HCT116 (cell line): ENCODE data around the gene STOX2. TPM values are rescaled to one million over a fixed set of nuclear protein-coding genes. Genes with fewer than 3 reads are reported as not detected.

ENCODE experiments used
- ATAC-seq: fragments of 200-7000 bp; cut with Tn5 transposase; 2 replicates; pipeline ENCODE4 v1.9.1; 2020; ENCODE audit warnings: mild to moderate bottlenecking, moderate library complexity
- BruUV-seq: library from RNA; stranded (reverse); fragments of 400-500 nt; replicated peaks from 2 replicates; lab custom pipeline; 2021; lab: Mats Ljungman, UMichigan
- CTCF ChIA-PET: fragments of 300-600 bp; sonication (Branson Sonifier 250); formaldehyde crosslinking; loops from one replicate; lab custom pipeline; 2021; ENCODE audit warnings: antibody characterized with exemption; lab: Charles Lee
- POLR2A ChIA-PET: fragments of 300-600, 350-600 bp; sonication (Branson Sonifier 250); formaldehyde crosslinking; loops from one replicate; lab custom pipeline; 2021; ENCODE audit warnings: antibody characterized with exemption; lab: Charles Lee
- RAD21 ChIA-PET, 2 experiments: fragments of 300-600 bp; sonication (Branson Sonifier 250); formaldehyde crosslinking; loops; one replicate each; lab custom pipeline; 2023; ENCODE audit warnings: low total read pairs in 2 of 2; ENCODE audit not compliant: uncharacterized antibody in 2 of 2, unreplicated experiment in 2 of 2, low non-redundant PET in 1 of 2; lab: Charles Lee
- DNase-seq: peaks from one replicate; pipeline ENCODE4 v3.0.0-alpha.2; 2010; ENCODE audit warnings: low read depth, low spot score
- H2AFZ ChIP-seq: fragments of 200-600 bp; shearing (Covaris generic), sonication (generic); 2 replicates; pipeline ENCODE4 v1.6.1; 2017; ENCODE audit warnings: low read depth, mixed run types, mixed read lengths, antibody characterized with exemption, low read length; ENCODE audit not compliant: poor library complexity, severe bottlenecking
- H3K27ac ChIP-seq: 2 replicates; pipeline ENCODE4 v1.5.1; 2012; ENCODE audit warnings: low read depth, low read length
- H3K27me3 ChIP-seq: fragments of 200-600 bp; sonication (generic); 2 replicates; pipeline ENCODE4 v1.6.1; 2016; ENCODE audit warnings: mixed run types, low read length, mixed read lengths; ENCODE audit not compliant: insufficient read depth
- H3K36me3 ChIP-seq, 2 experiments: fragments of 200-500 bp in 1 of 2; fragments of 200-600 bp in 1 of 2; sonication (Bioruptor generic) in 1 of 2; sonication (generic) in 1 of 2; 2 replicates each; pipeline versions ENCODE4 v1.5.1 to v1.6.1; 2014 to 2016; ENCODE audit warnings: low read length in 2 of 2, inconsistent platforms in 1 of 2, mixed read lengths in 1 of 2, mixed run types in 1 of 2; ENCODE audit not compliant: insufficient read depth in 2 of 2, control insufficient read depth in 1 of 2
- H3K4me1 ChIP-seq, 2 experiments: fragments of 200-600 bp in 1 of 2; sonication (generic) in 1 of 2; 2 replicates each; pipeline versions ENCODE4 v1.5.1 to v1.6.1; 2012 to 2017; ENCODE audit warnings: low read length in 2 of 2, inconsistent platforms in 1 of 2, mild to moderate bottlenecking in 1 of 2, mixed read lengths in 1 of 2, mixed run types in 1 of 2, moderate library complexity in 1 of 2; ENCODE audit not compliant: insufficient read depth in 2 of 2, control insufficient read depth in 1 of 2
- H3K4me2 ChIP-seq: fragments of 200-600 bp; sonication (generic); 2 replicates; pipeline ENCODE4 v1.6.1; 2017; ENCODE audit warnings: mixed run types, low read length, mixed read lengths
- H3K4me3 ChIP-seq, 2 experiments: fragments of 200-600 bp in 1 of 2; sonication (generic) in 1 of 2; replicated peaks in 1 of 2; 2 replicates each; pipeline ENCODE4 v1.5.1; 2011 to 2016; ENCODE audit warnings: low read length in 2 of 2, control low read depth in 1 of 2, low read depth in 1 of 2, mild to moderate bottlenecking in 1 of 2, mixed read lengths in 1 of 2, mixed run types in 1 of 2
- H3K79me2 ChIP-seq: fragments of 200-600 bp; sonication (generic); 2 replicates; pipeline ENCODE4 v1.6.1; 2017; ENCODE audit warnings: mild to moderate bottlenecking, mixed run types, low read length, moderate library complexity, mixed read lengths; ENCODE audit not compliant: insufficient read depth
- H3K9ac ChIP-seq: fragments of 200-600 bp; sonication (generic); 2 replicates; pipeline ENCODE4 v1.6.1; 2016; ENCODE audit warnings: low read length, mixed read lengths
- H3K9me2 ChIP-seq: fragments of 200-600 bp; sonication (generic), shearing (Covaris generic); 2 replicates; pipeline ENCODE4 v1.6.1; 2017; ENCODE audit warnings: mixed run types, mild to moderate bottlenecking, moderate library complexity; ENCODE audit not compliant: insufficient read depth
- H3K9me3 ChIP-seq, 2 experiments: fragments of 200-500 bp in 1 of 2; fragments of 200-600 bp in 1 of 2; sonication (Bioruptor generic) in 1 of 2; sonication (generic) in 1 of 2; 2 replicates each; pipeline ENCODE4 v1.6.1; 2014 to 2017; ENCODE audit warnings: low read length in 2 of 2, mixed read lengths in 2 of 2, inconsistent platforms in 1 of 2, low read depth in 1 of 2, mild to moderate bottlenecking in 1 of 2, mixed run types in 1 of 2, moderate library complexity in 1 of 2; ENCODE audit not compliant: control insufficient read depth in 1 of 2, insufficient read depth in 1 of 2
- H4K20me1 ChIP-seq: fragments of 200-600 bp; sonication (generic), shearing (Covaris generic); 2 replicates; pipeline ENCODE4 v1.6.1; 2017; ENCODE audit warnings: mixed run types, mild to moderate bottlenecking, moderate library complexity; ENCODE audit not compliant: insufficient read depth
- CBX3 ChIP-seq: IDR thresholded peaks from 2 replicates; pipeline ENCODE4 v1.6.1; 2012; ENCODE audit warnings: low read depth
- ELF1 ChIP-seq: IDR thresholded peaks from 2 replicates; pipeline ENCODE4 v1.6.1; 2012; ENCODE audit warnings: low read depth, borderline replicate concordance
- POLR2A ChIP-seq: IDR thresholded peaks from 2 replicates; pipeline ENCODE4 v1.7.0; 2011; ENCODE audit warnings: borderline replicate concordance; ENCODE audit not compliant: insufficient read depth, insufficient read length; ENCODE audit errors: extremely low read depth
- POLR2AphosphoS5 ChIP-seq: IDR thresholded peaks from 2 replicates; pipeline ENCODE4 v1.6.1; 2011; ENCODE audit warnings: mild to moderate bottlenecking, low read depth, low read length, moderate library complexity
- RAD21 ChIP-seq: IDR thresholded peaks from 2 replicates; pipeline ENCODE4 v1.6.1; 2012; ENCODE audit warnings: low read depth, mild to moderate bottlenecking
- SIN3A ChIP-seq: IDR thresholded peaks from 2 replicates; pipeline ENCODE4 v1.6.1; 2012; ENCODE audit warnings: low read depth
- SRF ChIP-seq: IDR thresholded peaks from 2 replicates; pipeline ENCODE4 v1.6.1; 2012; ENCODE audit warnings: low read depth
- YY1 ChIP-seq: IDR thresholded peaks from 2 replicates; pipeline ENCODE4 v1.6.1; 2011; ENCODE audit warnings: low read length, low read depth, moderate library complexity, mild to moderate bottlenecking; ENCODE audit not compliant: insufficient replicate concordance; ENCODE audit errors: extremely low read depth
- ZFX ChIP-seq: fragments of 450-650 bp; IDR thresholded peaks from 2 replicates; pipeline ENCODE4 v1.6.1; 2017
- intact Hi-C: fragments of 100-400 bp; cut with micrococcal nuclease; formaldehyde crosslinking; loops from 2 replicates; pipeline ENCODE4 v1.10.0; 2022
- total RNA-seq: library from RNA; stranded (reverse); gene quantifications from one replicate; pipeline ENCODE4 v1.2.1, GENCODE V29; 2021; ENCODE audit not compliant: unreplicated experiment
- TF ChIP-seq, protein P1 (sequence below): IDR thresholded peaks from 2 replicates; pipeline ENCODE4 v1.6.1; 2012; ENCODE audit warnings: low read depth

Gene STOX2
- total RNA-seq, 1 experiment from 2014 or later = 6.3 TPM

DNA sequence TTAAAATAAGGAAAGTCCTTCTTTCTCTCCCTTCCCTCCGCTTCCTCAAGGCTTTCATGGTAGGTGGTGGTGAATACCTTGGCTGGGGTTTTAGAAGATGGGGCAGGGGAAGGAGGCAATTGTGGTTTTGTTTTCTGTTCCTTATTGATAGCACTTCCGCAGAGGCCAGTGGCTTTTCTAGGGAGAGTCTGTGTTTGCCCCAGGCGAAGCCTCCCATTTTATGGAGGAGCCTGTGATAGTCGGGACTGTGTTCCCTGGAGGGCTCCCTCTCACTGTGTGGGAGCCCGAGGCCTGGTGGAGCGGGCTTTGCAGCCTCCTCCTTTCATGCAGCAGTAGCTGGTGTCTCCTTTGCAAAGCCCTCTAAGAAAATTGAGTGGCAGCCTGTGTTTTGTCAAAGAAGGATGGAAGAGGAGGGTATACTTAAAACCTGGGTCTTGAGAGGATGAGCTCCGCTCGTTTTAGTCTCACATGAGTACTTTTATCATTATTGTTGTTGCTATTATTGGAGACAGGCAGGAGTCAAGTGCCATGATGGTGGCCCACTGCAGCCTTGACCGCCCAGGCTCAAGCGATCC is 29.8 kb upstream of the STOX2 start (continued):
- TF ChIP-seq, protein P1, sequence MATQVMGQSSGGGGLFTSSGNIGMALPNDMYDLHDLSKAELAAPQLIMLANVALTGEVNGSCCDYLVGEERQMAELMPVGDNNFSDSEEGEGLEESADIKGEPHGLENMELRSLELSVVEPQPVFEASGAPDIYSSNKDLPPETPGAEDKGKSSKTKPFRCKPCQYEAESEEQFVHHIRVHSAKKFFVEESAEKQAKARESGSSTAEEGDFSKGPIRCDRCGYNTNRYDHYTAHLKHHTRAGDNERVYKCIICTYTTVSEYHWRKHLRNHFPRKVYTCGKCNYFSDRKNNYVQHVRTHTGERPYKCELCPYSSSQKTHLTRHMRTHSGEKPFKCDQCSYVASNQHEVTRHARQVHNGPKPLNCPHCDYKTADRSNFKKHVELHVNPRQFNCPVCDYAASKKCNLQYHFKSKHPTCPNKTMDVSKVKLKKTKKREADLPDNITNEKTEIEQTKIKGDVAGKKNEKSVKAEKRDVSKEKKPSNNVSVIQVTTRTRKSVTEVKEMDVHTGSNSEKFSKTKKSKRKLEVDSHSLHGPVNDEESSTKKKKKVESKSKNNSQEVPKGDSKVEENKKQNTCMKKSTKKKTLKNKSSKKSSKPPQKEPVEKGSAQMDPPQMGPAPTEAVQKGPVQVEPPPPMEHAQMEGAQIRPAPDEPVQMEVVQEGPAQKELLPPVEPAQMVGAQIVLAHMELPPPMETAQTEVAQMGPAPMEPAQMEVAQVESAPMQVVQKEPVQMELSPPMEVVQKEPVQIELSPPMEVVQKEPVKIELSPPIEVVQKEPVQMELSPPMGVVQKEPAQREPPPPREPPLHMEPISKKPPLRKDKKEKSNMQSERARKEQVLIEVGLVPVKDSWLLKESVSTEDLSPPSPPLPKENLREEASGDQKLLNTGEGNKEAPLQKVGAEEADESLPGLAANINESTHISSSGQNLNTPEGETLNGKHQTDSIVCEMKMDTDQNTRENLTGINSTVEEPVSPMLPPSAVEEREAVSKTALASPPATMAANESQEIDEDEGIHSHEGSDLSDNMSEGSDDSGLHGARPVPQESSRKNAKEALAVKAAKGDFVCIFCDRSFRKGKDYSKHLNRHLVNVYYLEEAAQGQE = no peak
- TF ChIP-seq RAD21 (no peak), ELF1 (no peak), POLR2A (no peak), ZFX (no peak), YY1 (no peak), SIN3A (no peak), SRF (no peak), POLR2AphosphoS5 (no peak)

DNA sequence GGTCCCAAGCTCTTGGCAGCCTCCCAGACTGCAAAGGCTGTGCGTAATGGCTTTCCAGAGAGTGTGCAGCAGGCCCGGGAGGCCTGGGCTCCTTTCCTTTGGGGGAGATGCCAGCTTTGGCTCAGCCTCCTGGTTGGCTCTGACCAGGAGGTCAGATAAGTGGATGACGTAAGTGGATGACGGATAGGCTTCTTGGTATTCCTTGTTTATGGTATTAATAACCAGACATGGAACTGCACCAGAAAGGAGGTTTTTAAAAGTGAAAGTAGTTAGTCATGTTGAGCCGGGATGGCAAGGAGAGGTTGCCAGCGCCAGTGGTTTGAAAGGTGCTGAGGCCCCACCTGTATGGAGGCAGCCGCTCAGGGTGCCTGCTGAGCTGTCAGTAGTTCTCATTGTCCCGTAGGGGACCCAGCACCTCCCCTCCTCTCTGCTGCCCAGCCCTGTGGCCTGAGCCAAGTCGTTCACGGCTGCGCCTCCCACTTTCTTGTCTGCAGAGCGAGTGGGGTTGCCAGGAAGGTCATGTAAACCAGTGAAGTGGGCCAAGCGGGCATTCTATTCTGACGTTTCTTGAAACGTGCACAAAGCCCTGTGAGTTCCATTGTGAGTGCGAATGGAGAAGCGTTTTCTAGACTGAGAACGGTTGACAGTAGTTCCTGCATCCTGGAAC is 28.7 kb upstream of the STOX2 start:
- no peaks in the 10 kb centered on the region for H3K27me3 ChIP-seq
- no peaks in the 10 kb centered on the region for H3K9me2 ChIP-seq
- H3K9me3 ChIP-seq = no peaks in the 10 kb centered on the region
- no peak overlapping the region for H3K27ac ChIP-seq
- DNase-seq = no peak
- intact Hi-C loops = no loop called here
- no peak overlapping the region for H2AFZ ChIP-seq
- CTCF ChIA-PET = no interaction called here
- H3K4me3 ChIP-seq = no peak overlapping the region
- H3K4me2 ChIP-seq = no peak overlapping the region
- no peak overlapping the region for H3K9ac ChIP-seq
- TF ChIP-seq CBX3 = no peak
- POLR2A ChIA-PET = no interaction called here
- RAD21 ChIA-PET = no interaction called here
- no peaks in the 10 kb centered on the region for H3K36me3 ChIP-seq
- ATAC-seq = no peak
- no peaks in the 10 kb centered on the region for H3K79me2 ChIP-seq
- BruUV-seq = no TSS peak
- no peaks in the 10 kb centered on the region for H4K20me1 ChIP-seq
- H3K4me1 ChIP-seq = no peaks in the 10 kb centered on the region
